Neural progenitor cell (in vitro differentiated cells): ENCODE measurements around the gene SP100.

Experiments used
- CTCF ChIP-seq: fragments of 200-600 bp; sonication (generic); IDR thresholded peaks from 2 replicates; pipeline ENCODE4 v1.5.1; 2017; ENCODE audit warnings: antibody characterized with exemption, mild to moderate bottlenecking
- EZH2 ChIP-seq: fragments of 200-600 bp; sonication (generic); IDR thresholded peaks from 2 replicates; pipeline ENCODE4 v1.6.1; 2017; ENCODE audit warnings: antibody characterized with exemption, mild to moderate bottlenecking, moderate library complexity

GRCh38 chr2:230435431-230435830 lies 19.4 kb downstream of the SP100 start:
- no peak for TF ChIP-seq CTCF
- TF ChIP-seq EZH2 = no peak
